Measurements from ENCODE around the gene INHBE.

DNA sequence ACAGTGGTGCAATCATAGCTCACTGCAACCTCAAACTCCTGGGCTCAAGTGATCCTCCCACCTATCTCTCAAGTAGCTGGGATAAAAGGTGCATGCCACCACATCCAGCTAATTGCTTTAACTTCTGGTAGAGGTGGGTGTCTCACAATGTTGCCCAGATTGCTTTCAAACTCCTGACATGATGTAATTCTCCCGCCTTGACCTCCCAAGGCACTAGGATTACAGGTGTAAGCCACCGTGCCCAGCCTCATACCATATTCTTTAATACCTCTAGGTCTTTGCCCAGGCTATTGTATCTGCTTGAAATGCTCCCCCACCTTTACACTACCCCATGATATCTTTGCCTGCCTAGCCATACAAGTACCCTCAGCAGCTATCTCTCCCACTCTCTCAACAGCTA lies 35.6 kb upstream of the INHBE start:
- TF ChIP-seq POLR2AphosphoS5 (IDR thresholded peaks at IDR 0.05; ENCODE audit: low read depth, low read length), result no peak
- TF ChIP-seq TAF1 (IDR thresholded peaks at IDR 0.05; ENCODE audit: borderline replicate concordance, low read depth, low read length), result no peak
